ENCODE results near the gene NBPF1.
A peak's percentile ranks its signal among the peaks of the same experiment; 100 is the strongest.
"Not testable (repeated sequence)": the region's sequence is repeated elsewhere in the genome, so short reads cannot be mapped to it uniquely, and the experiment has no call there.

Gene NBPF1

GRCh38 chr1:16565324-16565723 lies 48.0 kb downstream of the NBPF1 start:
- not testable (repeated sequence) for H3K4me3 ChIP-seq (ENCODE audit: low read depth, low read length); DNase-seq (ENCODE audit: low read depth)

GRCh38 chr1:16561035-16561434 lies 52.3 kb downstream of the NBPF1 start:
- DNase-seq (ENCODE audit: low read depth); H3K4me3 ChIP-seq (ENCODE audit: low read depth, low read length): not testable (repeated sequence)

GRCh38 chr1:16560498-16560897 lies 52.9 kb downstream of the NBPF1 start:
- not testable (repeated sequence) for H3K4me3 ChIP-seq (ENCODE audit: low read depth, low read length); DNase-seq (ENCODE audit: low read depth)

GRCh38 chr1:16559688-16560087 lies 53.7 kb downstream of the NBPF1 start:
- not testable (repeated sequence) for H3K4me3 ChIP-seq (ENCODE audit: low read depth, low read length); DNase-seq (ENCODE audit: low read depth)

- not testable (repeated sequence) for H3K4me3 ChIP-seq (ENCODE audit: low read depth, low read length); DNase-seq (ENCODE audit: low read depth)
Observed at GRCh38 chr1:16557034-16557433, 56.3 kb downstream of the NBPF1 start.

- H3K4me3 ChIP-seq (ENCODE audit: low read depth, low read length); DNase-seq (ENCODE audit: low read depth): not testable (repeated sequence)
Observed at GRCh38 chr1:16553244-16553643, 60.1 kb downstream of the NBPF1 start.

GRCh38 chr1:16550212-16550918 lies 63.0 kb downstream of the NBPF1 start:
- DNase-seq (ENCODE audit: low read depth); H3K4me3 ChIP-seq (ENCODE audit: low read depth, low read length): not testable (repeated sequence)

GRCh38 chr1:16549545-16549944 lies 63.8 kb downstream of the NBPF1 start:
- not testable (repeated sequence) for H3K4me3 ChIP-seq (ENCODE audit: low read depth, low read length); DNase-seq (ENCODE audit: low read depth)

- H3K4me3 ChIP-seq (ENCODE audit: low read depth, low read length) = not testable (repeated sequence)
Observed at GRCh38 chr1:16547502-16548241, 65.7 kb downstream of the NBPF1 start.

GRCh38 chr1:16545682-16546095 lies 67.7 kb downstream of the NBPF1 start:
- not testable (repeated sequence) for H3K4me3 ChIP-seq (ENCODE audit: low read depth, low read length)
- DNase-seq (ENCODE audit: low read depth) = peak; percentile 24

More at GRCh38 chr1:16547502-16548241, 65.7 kb downstream of the NBPF1 start:
- not testable (repeated sequence) for DNase-seq (ENCODE audit: low read depth)

- not testable (repeated sequence) for DNase-seq (ENCODE audit: low read depth); H3K4me3 ChIP-seq (ENCODE audit: low read depth, low read length)
Observed at GRCh38 chr1:16540421-16540893, 72.9 kb downstream of the NBPF1 start.

- H3K4me3 ChIP-seq (ENCODE audit: low read depth, low read length); DNase-seq (ENCODE audit: low read depth): not testable (repeated sequence)
Observed at GRCh38 chr1:16537528-16537927, 75.8 kb downstream of the NBPF1 start.

GRCh38 chr1:16536796-16537195 lies 76.6 kb downstream of the NBPF1 start:
- not testable (repeated sequence) for DNase-seq (ENCODE audit: low read depth); H3K4me3 ChIP-seq (ENCODE audit: low read depth, low read length)

- DNase-seq (ENCODE audit: low read depth); H3K4me3 ChIP-seq (ENCODE audit: low read depth, low read length): not testable (repeated sequence)
Observed at GRCh38 chr1:16535898-16536297, 77.5 kb downstream of the NBPF1 start.

- not testable (repeated sequence) for DNase-seq (ENCODE audit: low read depth); H3K4me3 ChIP-seq (ENCODE audit: low read depth, low read length)
Observed at GRCh38 chr1:16535487-16535886, 77.9 kb downstream of the NBPF1 start.

- not testable (repeated sequence) for H3K4me3 ChIP-seq (ENCODE audit: low read depth, low read length)
- peak; percentile 66 for DNase-seq (ENCODE audit: low read depth)
Observed at GRCh38 chr1:16534829-16535456, 78.4 kb downstream of the NBPF1 start.

GRCh38 chr1:16534239-16534828 lies 79.0 kb downstream of the NBPF1 start:
- not testable (repeated sequence) for H3K4me3 ChIP-seq (ENCODE audit: low read depth, low read length); DNase-seq (ENCODE audit: low read depth)

- not testable (repeated sequence) for H3K4me3 ChIP-seq (ENCODE audit: low read depth, low read length); DNase-seq (ENCODE audit: low read depth)
Observed at GRCh38 chr1:16532235-16532991, 81.0 kb downstream of the NBPF1 start.

- not testable (repeated sequence) for H3K4me3 ChIP-seq (ENCODE audit: low read depth, low read length); DNase-seq (ENCODE audit: low read depth)
Observed at GRCh38 chr1:16528338-16528737, 85.0 kb downstream of the NBPF1 start.

All from GM12865 (cell line).